B cell (primary cell): ENCODE measurements around the gene DPP10. TPM values are rescaled to one million over a fixed set of nuclear protein-coding genes. Genes with fewer than 3 reads are reported as not detected.

Source experiments
- ATAC-seq: fragments of 200-7000 bp; cut with Tn5 transposase; one replicate; pipeline ENCODE4 v1.10.0; 2021; ENCODE audit warnings: low read depth, mild to moderate bottlenecking, moderate number of reproducible peaks, moderate library complexity
- CTCF ChIA-PET: fragments of 350-600 bp; sonication (Branson Sonifier 250); formaldehyde crosslinking; loops from one replicate; lab custom pipeline; 2021; ENCODE audit warnings: antibody characterized with exemption, inconsistent platforms; lab: Charles Lee
- POLR2A ChIA-PET: fragments of 350-600 bp; sonication (Branson Sonifier 250); formaldehyde crosslinking; loops from one replicate; lab custom pipeline; 2021; ENCODE audit warnings: antibody characterized with exemption; lab: Charles Lee
- DNase-seq: peaks from one replicate; pipeline ENCODE4 v3.0.0; 2013
- H2AFZ ChIP-seq: 2 replicates; pipeline ENCODE4 v1.6.1; 2012; ENCODE audit warnings: mild to moderate bottlenecking, low read depth, low read length; ENCODE audit not compliant: insufficient read depth, poor library complexity, severe bottlenecking
- H3K27ac ChIP-seq, 2 donors: 1 replicate in 1 of 2; 2 replicates in 1 of 2; pipeline ENCODE4 v1.5.1; 2012 to 2013; ENCODE audit warnings: low read length in 2 of 2, mild to moderate bottlenecking in 2 of 2, moderate library complexity in 1 of 2
- H3K27me3 ChIP-seq, 4 experiments: fragments of 200-600 bp in 1 of 4; sonication (generic) in 1 of 4; replicated peaks in 1 of 4; 1 replicate in 2 of 4; 2 replicates in 2 of 4; pipeline versions ENCODE4 v1.6.1 to v1.7.0; 2013 to 2016; ENCODE audit warnings: low read length in 3 of 4, mild to moderate bottlenecking in 2 of 4, mixed read lengths in 1 of 4, moderate library complexity in 1 of 4; ENCODE audit not compliant: insufficient read depth in 4 of 4, control insufficient read depth in 3 of 4; ENCODE audit errors: control extremely low read depth in 1 of 4
- H3K36me3 ChIP-seq, 2 experiments: replicated peaks in 1 of 2; 1 replicate in 1 of 2; 2 replicates in 1 of 2; pipeline versions ENCODE4 v1.6.1 to v1.7.1; 2013; ENCODE audit warnings: low read length in 1 of 2; ENCODE audit not compliant: insufficient read depth in 2 of 2, control insufficient read depth in 1 of 2; ENCODE audit errors: control extremely low read depth in 1 of 2, extremely low read depth in 1 of 2
- H3K4me1 ChIP-seq, 2 donors: fragments of 200-600 bp in 1 of 2; sonication (generic) in 1 of 2; 1 replicate in 1 of 2; 2 replicates in 1 of 2; pipeline versions ENCODE4 v1.5.1 to v1.6.1; 2013 to 2017; ENCODE audit warnings: low read length in 2 of 2; ENCODE audit not compliant: control insufficient read depth in 2 of 2, insufficient read depth in 2 of 2
- H3K4me2 ChIP-seq: replicated peaks from 2 replicates; pipeline ENCODE3; 2012; ENCODE audit warnings: mild to moderate bottlenecking, low read depth, low read length; ENCODE audit not compliant: poor library complexity, severe bottlenecking
- H3K4me3 ChIP-seq, 5 experiments: fragments of 200-600 bp in 1 of 5; sonication (generic) in 1 of 5; 1 replicate in 3 of 5; 2 replicates in 2 of 5; pipeline versions ENCODE4 v1.5.1 to v1.7.0; 2011 to 2016; ENCODE audit warnings: low read length in 4 of 5, mild to moderate bottlenecking in 4 of 5, low read depth in 2 of 5, control low read depth in 1 of 5, moderate library complexity in 1 of 5; ENCODE audit not compliant: insufficient read depth in 1 of 5; ENCODE audit errors: control extremely low read depth in 1 of 5, extremely low read depth in 1 of 5
- H3K79me2 ChIP-seq: fragments of 200-600 bp; sonication (generic); one replicate; pipeline ENCODE4 v1.6.0; 2016; ENCODE audit warnings: low read length; ENCODE audit not compliant: control insufficient read depth, insufficient read depth
- H3K9ac ChIP-seq: fragments of 200-600 bp; sonication (generic); 2 replicates; pipeline ENCODE4 v1.6.1; 2017; ENCODE audit warnings: mild to moderate bottlenecking, low read length, moderate library complexity
- H3K9me3 ChIP-seq, 3 donors: one replicate each; pipeline versions ENCODE4 v1.6.1 to v1.7.1; 2013; ENCODE audit warnings: low read length in 2 of 3; ENCODE audit not compliant: control insufficient read depth in 2 of 3, insufficient read depth in 1 of 3; ENCODE audit errors: control extremely low read depth in 1 of 3
- H4K20me1 ChIP-seq: 2 replicates; pipeline ENCODE4 v1.6.0; 2012; ENCODE audit warnings: mild to moderate bottlenecking, low read length; ENCODE audit not compliant: insufficient read depth, control insufficient read depth, poor library complexity, severe bottlenecking
- H3K27ac Mint-ChIP-seq: one replicate; pipeline ENCODE4 v1.8.0; 2021; ENCODE audit warnings: mixed read lengths
- H3K27me3 Mint-ChIP-seq: one replicate; pipeline ENCODE4 v1.8.0; 2021; ENCODE audit warnings: mixed read lengths
- H3K4me1 Mint-ChIP-seq: one replicate; pipeline ENCODE4 v1.8.0; 2021; ENCODE audit warnings: mixed read lengths
- H3K4me3 Mint-ChIP-seq: one replicate; pipeline ENCODE4 v1.8.0; 2021; ENCODE audit warnings: mixed read lengths
- H3K9me3 Mint-ChIP-seq: one replicate; pipeline ENCODE4 v1.8.0; 2022; ENCODE audit warnings: mixed read lengths; ENCODE audit not compliant: insufficient read depth
- CTCF ChIP-seq: fragments of 200-600 bp; IDR thresholded peaks from one replicate; pipeline ENCODE4 v1.8.0; 2022; ENCODE audit warnings: antibody characterized with exemption, mild to moderate bottlenecking
- EZH2 ChIP-seq: IDR thresholded peaks from 2 replicates; pipeline ENCODE4 v1.6.1; 2012; ENCODE audit warnings: borderline replicate concordance, low read depth, mild to moderate bottlenecking, moderate library complexity, low read length; ENCODE audit not compliant: insufficient read depth, poor library complexity, severe bottlenecking
- WGBS: methylation state at CpG from one replicate; pipeline ENCODE4 v1.1.5; 2013; ENCODE audit warnings: missing lambda C conversion rate; ENCODE audit not compliant: insufficient coverage; 5-methylcytosine and 5-hydroxymethylcytosine counted together
- intact Hi-C: fragments of 100-400 bp; cut with micrococcal nuclease; formaldehyde crosslinking; loops from one replicate; pipeline ENCODE4 v1.10.0; 2022
- polyA plus RNA-seq: library from polyadenylated mRNA; depleted of rRNA; stranded (reverse); fragments of >200 nt; gene quantifications from 2 replicates; pipeline ENCODE4 v1.2.3, GENCODE V29; 2012
- total RNA-seq, 2 donors: library from RNA; stranded (reverse); fragments of 120-200 nt in 1 of 2; gene quantifications; 1 replicate in 1 of 2; 2 replicates in 1 of 2; pipeline versions ENCODE4 v1.2.3 to v1.2.4, GENCODE V29; 2013 to 2022

Gene DPP10
- total and polyA plus RNA-seq, 2 donors (not counting 1 experiment from before 2014, with no cell fraction given), result not detected

GRCh38 chr2:114925296-114926255 is 483.1 kb downstream of the DPP10 start:
- no peaks in the 10 kb centered on the region for H3K27me3 Mint-ChIP-seq
- Histone ChIP-seq H3K4me2 (no peak overlapping the region), H3K79me2 (no peaks in the 10 kb centered on the region), H3K27ac (no peak overlapping the region), H4K20me1 (no peaks in the 10 kb centered on the region), H3K27me3 (no peaks in the 10 kb centered on the region), H3K36me3 (no peaks in the 10 kb centered on the region), H3K9ac (no peak overlapping the region), H3K9me3 (peaks cover 0 to 13% (median 0%) of the 10 kb centered on the region in 3 donors), H3K4me1 (no peaks in the 10 kb centered on the region), H3K4me3 (no peak overlapping the region), H2AFZ (no peak overlapping the region)
- no peak for ATAC-seq
- POLR2A ChIA-PET, result no interaction called here
- intact Hi-C loops, result no loop called here
- WGBS, result no CpG with 5 or more reads among the region's 10 CpGs
- peaks cover 4% of the 10 kb centered on the region for H3K9me3 Mint-ChIP-seq
- TF ChIP-seq EZH2 (no peak), CTCF (no peak)
- H3K27ac Mint-ChIP-seq, result no peak overlapping the region
- CTCF ChIA-PET, result no interaction called here
- no peak overlapping the region for H3K4me3 Mint-ChIP-seq
- DNase-seq, result no peak
- no peaks in the 10 kb centered on the region for H3K4me1 Mint-ChIP-seq

GRCh38 chr2:114926303-114926702 is 483.9 kb downstream of the DPP10 start:
- Histone ChIP-seq H3K4me1 (no peaks in the 10 kb centered on the region), H3K36me3 (no peaks in the 10 kb centered on the region), H2AFZ (no peak overlapping the region), H3K4me2 (no peak overlapping the region), H3K4me3 (no peak overlapping the region), H3K9ac (no peak overlapping the region), H3K27me3 (no peaks in the 10 kb centered on the region), H3K79me2 (no peaks in the 10 kb centered on the region), H4K20me1 (no peaks in the 10 kb centered on the region), H3K9me3 (peaks cover 0 to 14% (median 0%) of the 10 kb centered on the region in 3 donors), H3K27ac (no peak overlapping the region)
- Mint-ChIP-seq H3K27me3 (no peaks in the 10 kb centered on the region), H3K4me3 (no peak overlapping the region), H3K4me1 (no peaks in the 10 kb centered on the region), H3K27ac (no peak overlapping the region), H3K9me3 (peaks cover 4% of the 10 kb centered on the region)
- 86% methylated on average over 2 of the region's 4 CpGs for WGBS
- DNase-seq, result no peak
- ATAC-seq, result no peak
- ChIA-PET POLR2A (no interaction called here), CTCF (no interaction called here)
- intact Hi-C loops, result no loop called here
- TF ChIP-seq EZH2, result no peak
- TF ChIP-seq CTCF, result no peak
